HG02973 (cell line): Measurements from ENCODE around the gene COX8C.
A peak's percentile ranks its signal among the peaks of the same experiment; 100 is the strongest.
"Not testable (repeated sequence)": the region's sequence is repeated elsewhere in the genome, so short reads cannot be mapped to it uniquely, and the experiment has no call there.

Experiments used
- ATAC-seq: cut with Tn5 transposase; IDR thresholded peaks from one replicate; pipeline ENCODE4 v1.9.1; 2021; ENCODE audit warnings: moderate library complexity; ENCODE audit not compliant: unreplicated experiment

Gene COX8C

DNA sequence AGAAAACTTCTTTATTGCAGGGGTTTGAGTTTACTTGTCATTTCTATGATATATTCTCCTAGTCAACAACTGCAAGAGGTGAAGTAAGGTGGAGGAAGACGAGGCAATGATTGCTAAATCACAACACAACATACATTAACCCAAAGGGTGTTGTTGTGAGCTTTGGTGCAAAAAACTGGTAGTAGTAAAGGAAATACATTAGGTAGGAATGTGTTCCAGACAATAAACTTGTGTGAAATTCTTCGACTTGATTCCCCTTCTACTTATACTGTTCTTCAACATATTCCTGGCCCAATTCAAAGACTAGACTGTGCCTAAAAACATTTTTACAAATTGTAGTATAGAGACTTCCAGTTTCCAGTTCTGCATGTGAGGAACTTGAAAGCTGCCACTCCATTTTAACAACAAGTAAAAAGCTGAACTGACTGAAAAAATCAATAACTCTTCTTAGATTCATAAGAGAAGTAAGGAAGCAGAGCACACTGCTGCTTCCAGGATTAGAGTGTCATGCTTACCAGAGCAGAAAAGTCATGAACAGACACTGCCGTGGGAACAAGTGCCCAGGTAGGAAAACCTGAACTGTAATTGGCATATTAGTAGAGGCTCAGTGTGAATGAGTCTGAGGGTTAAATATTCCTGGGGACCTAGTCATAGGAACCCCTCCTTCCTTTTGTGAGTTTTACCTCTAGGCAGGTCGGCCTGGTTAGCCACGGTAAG is 22.2 kb downstream of the COX8C start:
- peak; percentile 29 for ATAC-seq

DNA sequence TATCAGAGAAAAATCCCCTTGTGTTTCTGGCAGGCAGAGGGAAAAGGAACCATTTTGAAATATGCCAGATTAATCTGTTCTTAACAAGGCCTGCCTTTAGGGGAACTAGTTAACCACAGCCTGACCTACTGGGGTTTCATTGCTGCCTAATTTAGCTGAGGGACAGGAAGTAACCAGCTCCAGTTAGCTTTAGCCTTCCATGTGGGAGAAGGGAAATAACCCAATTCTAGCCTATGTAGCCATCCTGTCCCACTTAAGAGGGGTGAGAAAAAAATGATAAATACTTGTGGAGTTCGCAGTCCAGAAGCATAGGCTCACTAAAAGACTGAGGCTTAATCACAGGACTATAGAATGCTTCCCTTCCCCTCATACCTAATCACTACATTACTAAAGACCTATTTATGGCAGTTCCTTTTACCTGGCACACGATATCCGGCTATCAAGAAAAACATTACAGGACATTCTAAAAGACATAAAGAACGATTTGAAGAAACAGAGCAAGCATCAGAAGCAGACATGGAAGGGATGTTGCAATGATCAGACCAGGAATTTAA is 22.8 kb downstream of the COX8C start:
- ATAC-seq, result peak; percentile 88

DNA sequence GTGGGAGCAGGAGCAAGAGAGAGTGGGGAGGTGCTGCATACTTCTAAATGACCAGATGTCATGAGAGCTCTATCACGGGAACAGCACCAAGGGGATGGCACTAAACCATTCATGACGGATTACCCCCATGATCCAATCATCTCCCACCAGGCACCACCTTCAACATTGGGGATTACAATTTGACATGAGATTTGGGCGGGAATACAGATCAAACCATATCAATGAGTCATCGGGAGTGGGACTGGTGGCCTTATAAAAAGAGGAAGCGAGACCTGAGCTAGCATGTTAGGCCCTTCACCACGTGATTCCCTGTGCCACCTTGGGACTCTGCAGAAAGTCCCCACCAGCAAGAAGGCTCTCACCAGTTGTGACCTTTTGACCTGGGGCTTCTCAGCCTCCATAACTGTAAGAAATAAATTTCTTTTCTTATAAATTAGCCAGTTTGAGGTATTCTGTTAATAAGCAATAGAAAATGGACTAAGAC is 28.7 kb downstream of the COX8C start:
- ATAC-seq, result peak; percentile 93

DNA sequence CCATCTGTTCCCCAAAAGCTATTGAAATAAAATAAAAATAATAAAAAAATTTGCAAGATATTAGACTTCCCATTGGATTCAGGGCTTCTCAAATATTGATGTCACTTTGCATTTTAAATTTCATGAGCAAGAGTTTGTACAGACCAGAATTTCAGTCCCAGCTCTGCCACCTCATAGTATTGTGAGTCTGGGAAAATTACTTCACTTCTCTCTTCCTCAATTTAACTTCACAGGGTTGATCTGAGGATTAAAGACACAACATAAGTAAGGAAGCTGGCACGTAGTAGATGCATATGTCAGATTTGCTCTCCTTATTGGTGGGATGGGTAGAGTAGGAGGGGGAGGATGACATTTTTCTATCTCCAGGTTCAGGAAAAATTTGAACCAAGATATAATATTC is 32.8 kb downstream of the COX8C start:
- no peak for ATAC-seq

DNA sequence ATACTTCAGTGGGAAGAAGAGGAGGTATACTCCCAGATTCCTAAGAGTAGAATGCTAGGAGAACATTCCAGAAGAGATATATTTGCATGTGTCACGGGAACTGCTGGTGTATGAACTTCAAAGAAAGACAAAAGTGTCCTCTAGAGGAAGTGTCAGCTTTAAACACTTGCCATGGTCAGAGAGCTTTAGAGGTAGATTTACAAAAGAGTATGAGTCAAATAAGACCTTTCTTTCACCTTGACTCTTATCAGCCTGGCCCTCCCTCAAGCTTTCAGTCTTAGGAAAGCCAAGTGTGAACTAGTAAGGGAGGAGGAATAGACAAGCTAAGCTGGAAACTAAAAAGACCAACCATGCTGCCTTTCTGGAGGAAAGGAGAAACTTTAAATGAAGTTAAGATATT is 34.7 kb downstream of the COX8C start:
- peak; percentile 64 for ATAC-seq

DNA sequence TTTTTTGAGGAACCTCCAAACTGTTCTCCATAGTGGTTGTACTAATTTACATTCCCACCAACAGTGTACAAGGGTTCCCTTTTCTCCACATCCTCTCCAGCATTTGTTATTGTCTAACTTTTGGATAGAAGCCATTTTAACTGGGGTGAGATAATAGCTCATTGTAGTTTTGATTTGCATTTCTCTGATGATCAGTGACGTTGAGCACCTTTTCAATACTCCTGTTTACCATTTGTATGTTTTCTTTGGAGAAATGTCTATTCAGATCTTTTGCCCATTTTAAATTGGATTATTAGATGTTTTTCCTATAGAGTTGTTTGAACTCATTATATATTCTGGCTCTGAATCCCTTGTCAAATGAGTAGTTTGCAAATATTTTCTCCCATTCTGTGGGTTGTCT is 37.3 kb downstream of the COX8C start:
- not testable (repeated sequence) for ATAC-seq

DNA sequence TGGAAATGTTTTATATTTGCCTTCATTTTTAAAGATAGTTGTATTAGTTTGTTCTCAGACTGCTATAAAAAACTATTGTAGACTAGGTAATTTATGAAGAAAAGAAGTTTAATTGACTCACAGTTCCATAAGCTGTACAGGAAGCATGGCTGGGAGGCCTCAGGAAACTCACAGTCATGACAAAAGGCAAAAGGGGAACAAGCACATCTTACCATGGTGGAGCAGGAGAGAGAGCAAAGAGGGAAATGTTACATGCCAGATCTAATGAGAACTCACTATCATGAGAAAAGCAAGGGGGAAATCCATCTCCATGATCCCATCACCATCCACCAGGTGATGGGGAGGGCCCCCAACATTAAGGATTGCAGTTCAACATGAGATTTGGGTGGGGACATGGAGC is 48.2 kb downstream of the COX8C start:
- no peak for ATAC-seq

DNA sequence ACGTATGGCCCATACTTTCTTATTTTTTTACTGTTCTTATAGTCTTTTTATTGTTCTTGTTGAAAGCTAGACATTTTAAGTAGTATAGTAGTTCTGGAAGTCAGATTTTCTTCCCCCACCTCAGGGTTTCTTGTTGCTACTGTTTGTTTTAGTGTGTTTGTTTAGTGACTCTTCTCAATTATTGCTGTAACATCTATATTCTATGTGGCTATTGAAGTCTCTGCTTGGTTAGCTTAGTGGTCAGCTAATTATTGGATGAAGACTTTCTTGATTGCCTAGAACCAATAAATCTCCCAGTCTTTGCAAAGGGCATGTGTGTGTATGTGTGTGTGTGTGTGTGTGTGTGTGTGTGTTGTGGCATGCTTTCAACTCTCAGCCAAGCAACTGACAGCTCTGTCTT is 49.5 kb downstream of the COX8C start:
- no peak for ATAC-seq
